VCaP (cell line): ENCODE measurements around the gene CADPS.

Experiments
- H3K27ac ChIP-seq: fragments of 450-650 bp; 2 replicates; pipeline ENCODE4 v1.5.1; 2017
- TF ChIP-seq, protein P1 (sequence below): fragments of 450-650 bp; conservative IDR thresholded peaks from 2 replicates; pipeline ENCODE4 v1.5.1; 2017; ENCODE audit warnings: mild to moderate bottlenecking, moderate library complexity

Gene CADPS

GRCh38 chr3:62911526-62911925 lies 36.3 kb upstream of the CADPS start:
- TF ChIP-seq, protein P1, sequence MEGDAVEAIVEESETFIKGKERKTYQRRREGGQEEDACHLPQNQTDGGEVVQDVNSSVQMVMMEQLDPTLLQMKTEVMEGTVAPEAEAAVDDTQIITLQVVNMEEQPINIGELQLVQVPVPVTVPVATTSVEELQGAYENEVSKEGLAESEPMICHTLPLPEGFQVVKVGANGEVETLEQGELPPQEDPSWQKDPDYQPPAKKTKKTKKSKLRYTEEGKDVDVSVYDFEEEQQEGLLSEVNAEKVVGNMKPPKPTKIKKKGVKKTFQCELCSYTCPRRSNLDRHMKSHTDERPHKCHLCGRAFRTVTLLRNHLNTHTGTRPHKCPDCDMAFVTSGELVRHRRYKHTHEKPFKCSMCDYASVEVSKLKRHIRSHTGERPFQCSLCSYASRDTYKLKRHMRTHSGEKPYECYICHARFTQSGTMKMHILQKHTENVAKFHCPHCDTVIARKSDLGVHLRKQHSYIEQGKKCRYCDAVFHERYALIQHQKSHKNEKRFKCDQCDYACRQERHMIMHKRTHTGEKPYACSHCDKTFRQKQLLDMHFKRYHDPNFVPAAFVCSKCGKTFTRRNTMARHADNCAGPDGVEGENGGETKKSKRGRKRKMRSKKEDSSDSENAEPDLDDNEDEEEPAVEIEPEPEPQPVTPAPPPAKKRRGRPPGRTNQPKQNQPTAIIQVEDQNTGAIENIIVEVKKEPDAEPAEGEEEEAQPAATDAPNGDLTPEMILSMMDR: no peak
- no peak overlapping the region for H3K27ac ChIP-seq

DNA sequence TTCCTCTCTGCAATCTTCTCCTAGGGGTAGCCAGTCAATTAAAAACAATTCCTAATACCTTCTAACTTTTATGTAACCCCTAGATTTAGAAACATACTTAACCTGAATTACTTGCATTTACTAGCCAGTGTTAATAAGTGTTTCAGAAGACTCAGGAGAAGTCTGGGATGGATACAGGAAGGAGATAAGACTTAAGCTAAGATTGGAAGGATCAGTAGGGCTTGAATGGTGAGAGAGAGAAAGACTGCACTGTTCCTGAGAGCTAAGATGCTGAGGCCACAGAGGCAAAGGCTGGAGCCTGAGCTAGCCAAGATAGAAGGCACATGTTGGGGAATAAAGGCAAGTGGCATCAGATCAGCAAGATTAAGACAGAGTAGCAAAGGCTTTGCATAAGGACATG lies 30.1 kb upstream of the CADPS start:
- H3K27ac ChIP-seq: no peak overlapping the region
- TF ChIP-seq, protein P1: no peak

DNA sequence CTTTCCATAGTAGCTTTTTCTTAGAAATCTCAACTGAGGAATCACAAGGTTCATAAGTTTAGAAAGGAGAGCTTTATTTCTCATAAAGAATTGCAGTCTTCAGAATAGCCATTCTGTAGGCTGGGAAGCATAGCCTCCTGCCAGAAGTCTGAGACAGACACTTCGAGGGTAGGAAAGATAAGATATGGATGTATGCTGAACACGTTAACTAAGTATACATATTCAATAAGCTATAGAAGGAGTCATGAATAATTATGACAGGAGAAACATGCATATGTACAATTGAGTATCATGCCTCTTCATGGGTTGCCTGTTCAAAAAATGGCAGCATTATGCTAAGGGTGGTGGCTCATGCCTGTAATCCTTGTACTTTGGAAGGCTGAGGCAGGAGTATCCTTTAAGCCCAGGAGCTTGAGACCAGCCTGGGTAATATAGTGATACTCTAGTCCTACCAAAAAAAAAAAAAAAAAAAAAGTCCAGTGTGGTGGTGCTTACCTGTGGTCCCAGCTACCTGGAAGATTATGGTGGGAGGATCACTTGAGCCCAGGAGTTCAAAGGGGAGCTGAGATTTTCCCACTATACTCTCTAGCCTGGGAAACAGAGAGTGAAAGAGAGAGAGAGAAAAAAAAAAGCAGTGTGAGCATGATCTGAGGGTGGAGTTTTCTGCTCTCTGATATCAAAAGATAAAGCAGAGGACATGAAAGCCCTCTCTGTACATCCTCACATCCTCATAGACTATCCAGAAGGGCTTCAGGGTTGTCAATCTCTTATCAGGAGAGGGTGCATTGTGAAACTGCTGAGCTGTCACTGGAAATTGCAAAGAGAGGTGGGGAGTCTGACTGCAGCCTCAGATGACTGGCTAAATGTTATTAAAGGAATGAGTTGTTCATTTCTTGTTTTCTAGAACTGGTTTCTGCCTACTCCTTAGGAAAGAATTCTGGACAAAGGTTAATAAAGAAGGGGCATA lies 23.6 kb upstream of the CADPS start:
- TF ChIP-seq, protein P1: no peak
- no peak overlapping the region for H3K27ac ChIP-seq

- H3K27ac ChIP-seq: no peak overlapping the region
- TF ChIP-seq, protein P1: no peak
Measured at GRCh38 chr3:62895901-62896300, 20.7 kb upstream of the CADPS start.

DNA sequence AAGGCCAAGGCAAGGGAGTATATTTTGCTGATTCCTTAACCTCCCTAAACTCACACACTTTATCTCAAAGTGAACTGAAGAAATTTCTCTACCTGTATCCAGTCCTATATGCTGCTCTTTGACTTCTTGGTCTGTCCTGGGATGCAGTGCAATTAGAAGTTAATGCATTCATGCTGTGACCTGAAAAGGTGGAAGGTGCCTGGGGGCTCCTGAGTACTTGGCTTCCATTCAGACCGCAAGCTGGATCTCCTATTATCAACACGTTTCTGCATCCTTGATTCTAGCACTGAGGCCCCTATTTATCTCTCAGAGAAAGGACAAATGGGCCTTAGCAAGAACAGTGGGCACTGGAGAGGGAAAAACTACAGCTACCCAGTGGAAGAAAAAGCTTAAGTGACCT lies 17.7 kb upstream of the CADPS start:
- TF ChIP-seq, protein P1: no peak
- no peak overlapping the region for H3K27ac ChIP-seq

- no peak overlapping the region for H3K27ac ChIP-seq
- TF ChIP-seq, protein P1: no peak
Measured at GRCh38 chr3:62892045-62892444, 16.8 kb upstream of the CADPS start.

DNA sequence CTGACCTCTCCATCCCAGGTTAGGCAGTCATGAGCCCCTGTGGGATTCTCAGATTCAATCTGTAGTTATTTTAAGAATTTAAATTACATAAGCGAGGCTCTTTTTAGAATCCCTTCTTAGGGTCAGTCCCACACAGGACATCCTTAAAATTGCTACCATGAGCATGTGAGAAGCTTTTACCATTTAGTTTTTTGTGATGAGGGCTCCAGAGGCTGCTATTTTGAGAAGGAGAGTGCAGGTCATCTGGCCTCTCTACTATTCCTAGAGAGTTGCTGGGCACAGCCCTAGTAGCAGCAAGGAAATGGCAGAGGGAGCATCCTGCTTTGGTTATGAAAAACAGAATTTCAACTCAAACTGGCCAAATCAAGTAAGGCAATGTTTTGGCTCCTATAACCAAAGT lies 13.6 kb upstream of the CADPS start:
- TF ChIP-seq, protein P1: no peak
- H3K27ac ChIP-seq: no peak overlapping the region
